K562 (cell line): ENCODE results near the gene PHF24. TPM values are rescaled to one million over a fixed set of nuclear protein-coding genes. Genes with fewer than 3 reads are reported as not detected.

Experiments used
- ASH1L ChIP-seq: fragments of 450-650 bp; IDR thresholded peaks from 2 replicates; pipeline ENCODE4 v1.6.1; 2018; ENCODE audit warnings: borderline replicate concordance, mild to moderate bottlenecking, low read depth; ENCODE audit not compliant: partially characterized antibody
- CBX5 ChIP-seq: IDR thresholded peaks from 2 replicates; pipeline ENCODE4 v1.6.1; 2014; ENCODE audit warnings: low read depth, borderline replicate concordance
- ELK3 ChIP-seq: fragments of 450-650 bp; formaldehyde crosslinking; IDR thresholded peaks from 2 replicates; pipeline ENCODE4 v1.4.0; 2020; ENCODE audit warnings: mild to moderate bottlenecking
- KHSRP ChIP-seq: fragments of 450-650 bp; IDR thresholded peaks from 2 replicates; pipeline ENCODE4 v1.6.1; 2017
- KLF16 ChIP-seq: IDR thresholded peaks from 2 replicates; pipeline ENCODE4 v1.6.1; 2016; ENCODE audit warnings: antibody characterized with exemption
- TAF7 ChIP-seq: fragments of 450-650 bp; IDR thresholded peaks from 2 replicates; pipeline ENCODE4 v1.6.1; 2016; ENCODE audit warnings: missing genetic modification characterization, missing compliant biosample characterization
- TRIM24 ChIP-seq, 2 experiments: fragments of 450-650 bp; IDR thresholded peaks; 2 replicates each; pipeline ENCODE4 v1.6.1; 2016
- TRIM28 ChIP-seq: fragments of 450-650 bp; IDR thresholded peaks from 2 replicates; pipeline ENCODE4 v1.6.1; 2017
- ZKSCAN1 ChIP-seq: fragments of 150-350 bp; IDR thresholded peaks from 2 replicates; pipeline ENCODE4 v1.6.1; 2016; ENCODE audit warnings: low read depth, low read length
- ZNF24 ChIP-seq: fragments of 450-650 bp; IDR thresholded peaks from 2 replicates; pipeline ENCODE4 v1.6.1; 2016
- ZNF76 ChIP-seq: fragments of 250-450 bp; sonication (Bioruptor Pico); IDR thresholded peaks from 2 replicates; pipeline ENCODE4 v1.4.0; 2020; ENCODE audit warnings: mild to moderate bottlenecking, moderate library complexity, borderline replicate concordance
- polyA plus RNA-seq, 8 experiments: library from polyadenylated mRNA; depleted of rRNA in 4 of 8; stranded (reverse) in 5 of 8; unstranded in 3 of 8; fragments of >200 nt; fragmentation: Nextera tagmentation in 2 of 8; fragmentation: Illumina TruSeq in 1 of 8; extraction: Ambion mirVana in 2 of 8; extraction: Trizol in 1 of 8; gene quantifications; 2 replicates each; pipeline versions ENCODE4 v1.2.1 to v1.2.3, GENCODE V29; 2011 to 2014; ENCODE audit warnings: inconsistent platforms in 1 of 8, missing spikeins in 1 of 8
- total RNA-seq, 7 experiments: library from RNA; depleted of rRNA in 6 of 7; stranded (reverse); fragments of >200 nt in 6 of 7; fragmentation: Illumina TruSeq in 2 of 7; extraction: Trizol in 2 of 7; gene quantifications; 2 replicates each; pipeline versions ENCODE4 v1.2.1 to v1.2.3, GENCODE V29; 2011 to 2021; ENCODE audit warnings: low replicate concordance in 1 of 7
- TF ChIP-seq, protein P1 (sequence below): fragments of 250-450 bp; sonication (Bioruptor Pico); IDR thresholded peaks from 2 replicates; pipeline ENCODE4 v1.5.1; 2021; ENCODE audit warnings: mild to moderate bottlenecking

PHF24 gene
- total and polyA plus RNA-seq, 9 of the 15 experiments (the other 6 are each of a cell fraction or from before 2014, with no cell fraction given), result 0.01 TPM; not detected in 7

DNA sequence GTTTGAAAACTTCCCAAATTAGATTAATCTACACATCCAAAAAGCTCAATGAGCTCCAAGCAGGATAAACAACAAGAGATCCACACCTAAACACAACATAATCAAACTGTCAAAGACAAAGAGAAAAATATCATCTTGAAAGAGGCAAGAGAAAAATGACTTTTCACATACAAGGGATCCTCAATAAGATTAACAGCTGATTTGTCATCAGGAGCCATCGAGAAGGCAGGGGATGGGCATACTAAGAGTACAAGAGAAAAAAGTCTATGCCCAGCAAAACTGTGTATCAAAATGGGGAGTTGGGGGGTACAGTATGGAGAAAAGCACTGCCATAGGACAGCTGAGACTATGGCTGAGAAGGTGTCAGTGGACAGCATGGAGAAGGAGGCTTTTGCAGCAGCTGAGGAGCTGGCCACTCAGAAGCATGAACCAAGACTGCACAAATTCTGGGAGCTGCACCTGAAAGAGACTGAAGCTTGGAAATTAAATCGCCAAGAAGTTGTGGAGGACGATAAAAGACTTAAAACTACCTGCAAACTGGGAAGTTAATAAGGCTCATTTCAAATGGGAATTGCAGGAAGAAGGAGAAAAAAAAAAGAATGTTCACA, 52.4 kb downstream of the PHF24 start (continued):
- TF ChIP-seq, protein P1, sequence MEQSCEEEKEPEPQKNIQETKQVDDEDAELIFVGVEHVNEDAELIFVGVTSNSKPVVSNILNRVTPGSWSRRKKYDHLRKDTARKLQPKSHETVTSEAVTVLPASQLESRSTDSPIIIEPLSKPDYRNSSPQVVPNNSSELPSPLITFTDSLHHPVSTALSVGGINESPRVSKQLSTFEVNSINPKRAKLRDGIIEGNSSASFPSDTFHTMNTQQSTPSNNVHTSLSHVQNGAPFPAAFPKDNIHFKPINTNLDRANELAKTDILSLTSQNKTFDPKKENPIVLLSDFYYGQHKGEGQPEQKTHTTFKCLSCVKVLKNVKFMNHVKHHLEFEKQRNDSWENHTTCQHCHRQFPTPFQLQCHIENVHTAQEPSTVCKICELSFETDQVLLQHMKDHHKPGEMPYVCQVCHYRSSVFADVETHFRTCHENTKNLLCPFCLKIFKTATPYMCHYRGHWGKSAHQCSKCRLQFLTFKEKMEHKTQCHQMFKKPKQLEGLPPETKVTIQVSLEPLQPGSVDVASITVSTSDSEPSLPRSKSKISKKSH (CRISPR knock-in tag), result peak; percentile 5; the same call in 1 of the 2 replicates
- TF ChIP-seq TAF7 (no peak), KLF16 (no peak), CBX5 (peak; percentile 96), TRIM24 (IDR thresholded peaks at IDR 0.05) (peak; percentile 13 to 78; a peak in 2 of 4 replicates), ASH1L (no peak), ZKSCAN1 (no peak), ZNF76 (CRISPR knock-in tag) (no peak), TRIM28 (peak; percentile 98), KHSRP (no peak), ELK3 (CRISPR knock-in tag) (no peak), ZNF24 (no peak)
